Effector CD4-positive, alpha-beta T cell (primary cell): ENCODE results near the gene OCIAD2.
"Not testable (repeated sequence)": the region's sequence is repeated elsewhere in the genome, so short reads cannot be mapped to it uniquely, and the experiment has no call there.

ENCODE experiments used
- DNase-seq: peaks from one replicate; pipeline ENCODE4 v3.0.0-alpha.2; 2020

Gene OCIAD2

GRCh38 chr4:48851651-48852050 lies 54.9 kb downstream of the OCIAD2 start:
- DNase-seq = no peak

GRCh38 chr4:48848799-48849198 lies 57.8 kb downstream of the OCIAD2 start:
- not testable (repeated sequence) for DNase-seq

GRCh38 chr4:48844843-48845242 lies 61.7 kb downstream of the OCIAD2 start:
- DNase-seq = no peak

GRCh38 chr4:48841045-48841827 lies 65.3 kb downstream of the OCIAD2 start:
- DNase-seq = no peak

- DNase-seq = no peak
These were observed 69.9 kb downstream of the OCIAD2 start for GRCh38 chr4:48836658-48837057.
